Measurements from ENCODE around the gene PABPN1. TPM values are rescaled to one million over a fixed set of nuclear protein-coding genes. Genes with fewer than 3 reads are reported as not detected.

Gene PABPN1
- total RNA-seq, 1 experiment from 2014 or later: 184 TPM

- no peak overlapping the region for H2AFZ ChIP-seq (ENCODE audit: low read depth, low read length, poor library complexity, severe bottlenecking)
- POLR2A ChIA-PET: interaction anchor here (0.7 to 2.8 kb wide), 8 partner anchors 11 to 153 kb away, joined by 3 to 21 read pairs (median 4); partner anchors contain the start of genes BCL2L2, HOMEZ, NGDN and PPP1R3E
Observed at GRCh38 chr14:23321572-23322547, 603 bp downstream of the PABPN1 start.

More at GRCh38 chr14:23321572-23322547, 603 bp downstream of the PABPN1 start:
- CTCF ChIA-PET: interaction anchor here (0.9 to 2.5 kb wide), 12 partner anchors 11 to 253 kb away, joined by 3 to 15 read pairs (median 6); partner anchors contain the start of gene BCL2L2
- TF ChIP-seq ZFX (IDR thresholded peaks at IDR 0.05) (peak; percentile 80), POLR2AphosphoS5 (IDR thresholded peaks at IDR 0.05; ENCODE audit: low read depth, low read length) (0 out of 2 replicates have a peak, but pooled peaks have one; percentile 19), CTCF (IDR thresholded peaks at IDR 0.05 in 2 of 3, conservative IDR thresholded peaks at IDR 0.05 in 1 of 3; ENCODE audit: borderline replicate concordance in 1 of 3, insufficient read depth in 1 of 3, low read depth in 2 of 3, low read length in 2 of 3) (no peak)
- H3K27ac ChIP-seq (ENCODE audit: low read depth, low read length): peak overlapping the region; percentile 83
- H3K4me2 ChIP-seq (ENCODE audit: low read length): peak overlapping the region; percentile 89
- peaks cover 35% of the 10 kb centered on the region for H3K79me2 ChIP-seq (ENCODE audit: insufficient read depth, low read length)
- H3K4me3 ChIP-seq (replicated peaks in 1 of 2; ENCODE audit: low read depth in 1 of 2, low read length in 2 of 2): peak overlapping the region; percentile 64 to 98
- peaks cover 12 to 23% of the 10 kb centered on the region in 2 experiments; a peak in 3 of 4 replicates for H3K4me1 ChIP-seq (ENCODE audit: control insufficient read depth in 1 of 2, insufficient read depth in 2 of 2, low read length in 2 of 2)
- no peaks in the 10 kb centered on the region for H3K27me3 ChIP-seq (ENCODE audit: insufficient read depth, low read length)
- DNase-seq (ENCODE audit: low read depth, low spot score) (no peak), ATAC-seq (peak; percentile 22)
- H3K9ac ChIP-seq (ENCODE audit: low read length): peak overlapping the region; percentile 97
- BruUV-seq (replicated peaks): no TSS peak
- intact Hi-C loops (cut with micrococcal nuclease): loop anchor here (1.0 kb wide), 1 partner anchor 36 kb away; the partner anchor contains the start of gene HOMEZ
- peaks cover 30 to 31% of the 10 kb centered on the region in 2 experiments; a peak in 3 of 4 replicates for H3K36me3 ChIP-seq (ENCODE audit: control insufficient read depth in 1 of 2, insufficient read depth in 2 of 2, low read length in 2 of 2)
- H3K9me3 ChIP-seq (ENCODE audit: control insufficient read depth in 1 of 2, insufficient read depth in 1 of 2, low read depth in 1 of 2, low read length in 2 of 2): no peaks in the 10 kb centered on the region
- RAD21 ChIA-PET (ENCODE audit: low non-redundant PET in 1 of 2, low total read pairs in 2 of 2, uncharacterized antibody in 2 of 2, unreplicated experiment in 2 of 2): interaction anchor here in 1 of 2 experiments (1.4 to 1.7 kb wide), 2 partner anchors 15 to 45 kb away, joined by 3 to 8 read pairs; partner anchors contain the start of gene BCL2L2
- H4K20me1 ChIP-seq (ENCODE audit: insufficient read depth): no peaks in the 10 kb centered on the region
- no peaks in the 10 kb centered on the region for H3K9me2 ChIP-seq (ENCODE audit: insufficient read depth)
